Sigmoid colon (tissue), 7 donors: ENCODE measurements around the gene RALGDS. TPM values are rescaled to one million over a fixed set of nuclear protein-coding genes. Genes with fewer than 3 reads are reported as not detected.

Experiments used
- DNase-seq: peaks from one replicate; pipeline ENCODE4 v3.0.0-alpha.2; 2019
- H3K27ac ChIP-seq, 4 donors: fragments of 200-600 bp; sonication (generic); one replicate each; pipeline ENCODE4 v1.5.1; 2016 to 2019; ENCODE audit warnings: mild to moderate bottlenecking in 1 of 4
- H3K27me3 ChIP-seq, 3 donors: fragments of 200-600 bp; sonication (generic); one replicate each; pipeline ENCODE4 v1.5.1; 2019; ENCODE audit warnings: mild to moderate bottlenecking in 1 of 3
- H3K36me3 ChIP-seq, 4 donors: fragments of 200-600 bp; sonication (generic); one replicate each; pipeline ENCODE4 v1.5.1; 2016 to 2019
- H3K4me1 ChIP-seq, 4 donors: fragments of 200-600 bp; sonication (generic); one replicate each; pipeline ENCODE4 v1.5.1; 2017 to 2019
- H3K4me3 ChIP-seq, 4 donors: fragments of 200-600 bp; sonication (generic); one replicate each; pipeline ENCODE4 v1.5.1; 2017 to 2019; ENCODE audit warnings: mild to moderate bottlenecking in 2 of 4, moderate library complexity in 1 of 4
- H3K9me3 ChIP-seq, 4 donors: fragments of 200-600 bp in 3 of 4; sonication (generic) in 3 of 4; one replicate each; pipeline versions ENCODE4 v1.5.1 to v1.6.1; 2013 to 2019
- CTCF ChIP-seq, 4 experiments: fragments of 450-650 bp in 3 of 4; fragments of 200-600 bp in 1 of 4; IDR thresholded peaks; one replicate each; pipeline ENCODE4 v1.5.1; 2016 to 2019; ENCODE audit warnings: antibody characterized with exemption in 4 of 4, mild to moderate bottlenecking in 3 of 4, moderate library complexity in 2 of 4
- EP300 ChIP-seq, 4 donors: sonication (generic); formaldehyde crosslinking; IDR thresholded peaks; one replicate each; pipeline ENCODE4 v1.6.1; 2017; ENCODE audit warnings: antibody characterized with exemption in 4 of 4
- POLR2A ChIP-seq, 2 donors: fragments of 450-650 bp; IDR thresholded peaks; one replicate each; pipeline ENCODE4 v1.6.1; 2016; ENCODE audit warnings: antibody characterized with exemption in 2 of 2, mild to moderate bottlenecking in 2 of 2, moderate library complexity in 2 of 2
- POLR2AphosphoS5 ChIP-seq, 4 donors: sonication (generic); formaldehyde crosslinking; IDR thresholded peaks; one replicate each; pipeline ENCODE4 v1.6.1; 2017; ENCODE audit warnings: antibody characterized with exemption in 4 of 4
- WGBS, 2 donors: extraction: QIAGEN DNeasy Blood & Tissue Kit; methylation state at CpG; one replicate each; pipeline ENCODE4 v1.1.7; 2013; 5-methylcytosine and 5-hydroxymethylcytosine counted together
- intact Hi-C: fragments of 100-400 bp; cut with DNase I; formaldehyde crosslinking; loops from one replicate; pipeline ENCODE4 v1.15.1; 2023
- polyA plus RNA-seq, 3 donors: library from polyadenylated mRNA; stranded (reverse); fragments of 200-250 nt; gene quantifications; one replicate each; pipeline ENCODE4 v1.2.3, GENCODE V29; 2013
- total RNA-seq, 4 donors: library from RNA; depleted of rRNA; stranded (reverse); fragments of >200 nt; gene quantifications; one replicate each; pipeline ENCODE4 v1.1.0, GENCODE V29; 2016
- donor health status: healthy with polysubstance abuse.
- donor health status: Bipolar disorder and iron deficiency.
- donor health status: healthy.

RALGDS gene
- total and polyA plus RNA-seq, 7 donors = 27.6 to 52.7 (median 39.6) TPM

GRCh38 chr9:133103987-133104505 is 17.0 kb downstream of the RALGDS start:
- WGBS, 2 donors = 72 to 87% methylated on average over 12 of the region's 12 CpGs
- Histone ChIP-seq H3K27me3 (no peaks in the 10 kb centered on the region), H3K9me3 (no peaks in the 10 kb centered on the region), H3K4me1 (no peaks in the 10 kb centered on the region), H3K36me3 (peaks cover 72 to 97% (median 83%) of the 10 kb centered on the region in 4 donors), H3K27ac (no peak overlapping the region), H3K4me3 (no peak overlapping the region)
- intact Hi-C loops = loop anchor here (1.0 kb wide), 1 partner anchor 40 kb away; no protein-coding TSS in a partner anchor
- peak; percentile 57 for DNase-seq
- no peak for TF ChIP-seq POLR2AphosphoS5 (IDR thresholded peaks at IDR 0.05)
- no peak for TF ChIP-seq EP300 (IDR thresholded peaks at IDR 0.05)
- TF ChIP-seq POLR2A (IDR thresholded peaks at IDR 0.05) = no peak
- no peak for TF ChIP-seq CTCF (IDR thresholded peaks at IDR 0.05)

GRCh38 chr9:133103183-133103986 is 17.7 kb downstream of the RALGDS start:
- intact Hi-C loops = loop anchor here (1.0 kb wide), 1 partner anchor 41 kb away; no protein-coding TSS in a partner anchor
- 20 to 53% methylated on average over 14 of the region's 14 CpGs for WGBS, 2 donors
- H3K4me1 ChIP-seq = no peaks in the 10 kb centered on the region
- H3K4me3 ChIP-seq = no peak overlapping the region
- peaks cover 77 to 97% (median 83%) of the 10 kb centered on the region in 4 donors for H3K36me3 ChIP-seq
- H3K27ac ChIP-seq = no peak overlapping the region
- TF ChIP-seq CTCF (IDR thresholded peaks at IDR 0.05) (peak; percentile 86 to 99 (median 98)), POLR2A (IDR thresholded peaks at IDR 0.05) (no peak), EP300 (IDR thresholded peaks at IDR 0.05) (no peak), POLR2AphosphoS5 (IDR thresholded peaks at IDR 0.05) (peak in 2 of 4 donors; percentile 12 to 28)
- H3K9me3 ChIP-seq = no peaks in the 10 kb centered on the region
- no peaks in the 10 kb centered on the region for H3K27me3 ChIP-seq
- DNase-seq = peak; percentile 82

GRCh38 chr9:133102190-133103021 is 18.6 kb downstream of the RALGDS start:
- peaks cover 75 to 97% (median 84%) of the 10 kb centered on the region in 4 donors for H3K36me3 ChIP-seq
- 95% methylated on average over 21 of the region's 21 CpGs for WGBS, 2 donors
- intact Hi-C loops = loop anchor here (1.0 kb wide), 1 partner anchor 42 kb away; no protein-coding TSS in a partner anchor
- H3K4me1 ChIP-seq = no peaks in the 10 kb centered on the region
- no peak overlapping the region for H3K27ac ChIP-seq
- no peak for DNase-seq
- no peaks in the 10 kb centered on the region for H3K27me3 ChIP-seq
- no peak overlapping the region for H3K4me3 ChIP-seq
- no peak for TF ChIP-seq POLR2AphosphoS5 (IDR thresholded peaks at IDR 0.05)
- no peak for TF ChIP-seq CTCF (IDR thresholded peaks at IDR 0.05)
- no peak for TF ChIP-seq POLR2A (IDR thresholded peaks at IDR 0.05)
- H3K9me3 ChIP-seq = no peaks in the 10 kb centered on the region

- Histone ChIP-seq H3K4me3 (no peak overlapping the region), H3K27me3 (no peaks in the 10 kb centered on the region), H3K27ac (no peak overlapping the region), H3K9me3 (peaks cover 0 to 3% (median 0%) of the 10 kb centered on the region in 4 donors), H3K4me1 (no peaks in the 10 kb centered on the region), H3K36me3 (peaks cover 69 to 91% (median 79%) of the 10 kb centered on the region in 4 donors)
- no peak for TF ChIP-seq CTCF (IDR thresholded peaks at IDR 0.05)
- no peak for TF ChIP-seq POLR2A (IDR thresholded peaks at IDR 0.05)
- no peak for TF ChIP-seq EP300 (IDR thresholded peaks at IDR 0.05)
- no peak for TF ChIP-seq POLR2AphosphoS5 (IDR thresholded peaks at IDR 0.05)
- DNase-seq = peak; percentile 61
- 97% methylated on average over 32 of the region's 32 CpGs for WGBS, 2 donors
- intact Hi-C loops = no loop called here
These were observed 19.5 kb downstream of the RALGDS start for GRCh38 chr9:133101356-133102189.
